BE2C (cell line): ENCODE measurements around the gene CD6.

ENCODE experiments used
- DNase-seq: peaks from one replicate; pipeline ENCODE4 v3.0.0-alpha.2; 2020
- H3K27me3 ChIP-seq: fragments of 250-450 bp; sonication (Bioruptor Pico); 2 replicates; pipeline ENCODE4 v1.5.1; 2020; ENCODE audit warnings: mild to moderate bottlenecking
- H3K36me3 ChIP-seq: fragments of 250-450 bp; sonication (Bioruptor Pico); 2 replicates; pipeline ENCODE4 v1.5.1; 2020; ENCODE audit warnings: mild to moderate bottlenecking
- H3K4me1 ChIP-seq: fragments of 250-450 bp; sonication (Bioruptor Pico); 2 replicates; pipeline ENCODE4 v1.5.1; 2020
- H3K4me3 ChIP-seq: 2 replicates; pipeline ENCODE4 v1.5.1; 2011; ENCODE audit warnings: low read depth, low read length
- H3K9me3 ChIP-seq: fragments of 250-450 bp; sonication (Bioruptor Pico); 2 replicates; pipeline ENCODE4 v1.5.1; 2020
- TF ChIP-seq, protein P1 (sequence below): IDR thresholded peaks from 2 replicates; pipeline ENCODE4 v1.5.1; 2012; ENCODE audit warnings: mild to moderate bottlenecking, low read depth, low read length

CD6 gene

GRCh38 chr11:61018059-61018458, 46.6 kb downstream of the CD6 start:
- H3K4me1 ChIP-seq, result no peaks in the 10 kb centered on the region
- H3K27me3 ChIP-seq, result no peaks in the 10 kb centered on the region
- H3K9me3 ChIP-seq, result no peaks in the 10 kb centered on the region
- H3K36me3 ChIP-seq, result no peaks in the 10 kb centered on the region
- TF ChIP-seq, protein P1, sequence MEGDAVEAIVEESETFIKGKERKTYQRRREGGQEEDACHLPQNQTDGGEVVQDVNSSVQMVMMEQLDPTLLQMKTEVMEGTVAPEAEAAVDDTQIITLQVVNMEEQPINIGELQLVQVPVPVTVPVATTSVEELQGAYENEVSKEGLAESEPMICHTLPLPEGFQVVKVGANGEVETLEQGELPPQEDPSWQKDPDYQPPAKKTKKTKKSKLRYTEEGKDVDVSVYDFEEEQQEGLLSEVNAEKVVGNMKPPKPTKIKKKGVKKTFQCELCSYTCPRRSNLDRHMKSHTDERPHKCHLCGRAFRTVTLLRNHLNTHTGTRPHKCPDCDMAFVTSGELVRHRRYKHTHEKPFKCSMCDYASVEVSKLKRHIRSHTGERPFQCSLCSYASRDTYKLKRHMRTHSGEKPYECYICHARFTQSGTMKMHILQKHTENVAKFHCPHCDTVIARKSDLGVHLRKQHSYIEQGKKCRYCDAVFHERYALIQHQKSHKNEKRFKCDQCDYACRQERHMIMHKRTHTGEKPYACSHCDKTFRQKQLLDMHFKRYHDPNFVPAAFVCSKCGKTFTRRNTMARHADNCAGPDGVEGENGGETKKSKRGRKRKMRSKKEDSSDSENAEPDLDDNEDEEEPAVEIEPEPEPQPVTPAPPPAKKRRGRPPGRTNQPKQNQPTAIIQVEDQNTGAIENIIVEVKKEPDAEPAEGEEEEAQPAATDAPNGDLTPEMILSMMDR, result no peak
- DNase-seq, result no peak
- H3K4me3 ChIP-seq, result no peak overlapping the region

DNA sequence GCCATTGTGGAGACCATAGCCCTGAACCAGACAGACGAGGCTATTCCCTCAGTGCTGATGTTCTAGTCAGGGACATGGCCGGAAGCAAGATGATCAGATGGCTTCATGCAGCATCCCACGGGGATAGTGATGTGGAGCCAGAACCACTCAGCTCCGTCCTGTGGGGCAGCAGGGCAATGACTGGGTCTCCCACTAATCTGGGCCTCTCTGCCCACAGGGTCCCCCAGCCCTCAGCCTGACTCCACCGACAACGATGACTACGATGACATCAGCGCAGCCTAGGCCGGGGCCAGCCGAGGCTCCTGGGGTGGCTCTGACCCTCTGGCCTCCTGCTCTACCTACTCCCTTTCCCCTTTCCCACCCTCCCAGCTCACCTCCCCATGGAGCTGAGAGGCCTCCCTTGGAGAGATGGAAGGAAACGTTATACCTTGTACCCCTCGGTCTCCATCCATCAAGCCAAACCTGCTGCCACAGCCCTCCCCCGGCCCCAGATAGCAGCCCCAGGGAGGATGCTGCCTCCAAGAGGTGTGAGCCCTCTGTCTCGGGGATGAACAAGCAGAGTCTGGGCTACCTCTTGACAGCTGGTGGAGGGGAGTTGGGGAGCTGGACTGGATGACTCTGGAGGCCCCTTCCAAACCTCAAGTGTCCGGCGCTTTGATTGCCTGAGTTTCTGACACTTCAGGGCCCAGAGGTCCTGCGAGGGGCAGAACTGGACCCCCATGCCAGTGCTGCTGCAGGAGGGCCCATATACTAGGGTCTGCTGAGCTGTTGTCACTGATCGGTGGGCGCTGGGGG, 47.8 kb downstream of the CD6 start:
- no peaks in the 10 kb centered on the region for H3K27me3 ChIP-seq
- TF ChIP-seq, protein P1, result no peak

GRCh38 chr11:61019832-61020405, 48.4 kb downstream of the CD6 start:
- H3K27me3 ChIP-seq, result no peaks in the 10 kb centered on the region

More for the DNA sequence above, 47.8 kb downstream of the CD6 start:
- DNase-seq, result no peak
- H3K9me3 ChIP-seq, result no peaks in the 10 kb centered on the region
- no peaks in the 10 kb centered on the region for H3K36me3 ChIP-seq
- no peaks in the 10 kb centered on the region for H3K4me1 ChIP-seq
- H3K4me3 ChIP-seq, result no peak overlapping the region

GRCh38 chr11:61020551-61021235, 49.2 kb downstream of the CD6 start:
- TF ChIP-seq, protein P1, result no peak
- Histone ChIP-seq H3K36me3 (no peaks in the 10 kb centered on the region), H3K27me3 (no peaks in the 10 kb centered on the region), H3K4me1 (no peaks in the 10 kb centered on the region), H3K9me3 (no peaks in the 10 kb centered on the region), H3K4me3 (no peak overlapping the region)
- DNase-seq, result no peak

More at GRCh38 chr11:61019832-61020405, 48.4 kb downstream of the CD6 start:
- H3K4me1 ChIP-seq, result no peaks in the 10 kb centered on the region
- no peak for DNase-seq
- TF ChIP-seq, protein P1, result no peak
- no peaks in the 10 kb centered on the region for H3K9me3 ChIP-seq
- no peaks in the 10 kb centered on the region for H3K36me3 ChIP-seq
- H3K4me3 ChIP-seq, result no peak overlapping the region

DNA sequence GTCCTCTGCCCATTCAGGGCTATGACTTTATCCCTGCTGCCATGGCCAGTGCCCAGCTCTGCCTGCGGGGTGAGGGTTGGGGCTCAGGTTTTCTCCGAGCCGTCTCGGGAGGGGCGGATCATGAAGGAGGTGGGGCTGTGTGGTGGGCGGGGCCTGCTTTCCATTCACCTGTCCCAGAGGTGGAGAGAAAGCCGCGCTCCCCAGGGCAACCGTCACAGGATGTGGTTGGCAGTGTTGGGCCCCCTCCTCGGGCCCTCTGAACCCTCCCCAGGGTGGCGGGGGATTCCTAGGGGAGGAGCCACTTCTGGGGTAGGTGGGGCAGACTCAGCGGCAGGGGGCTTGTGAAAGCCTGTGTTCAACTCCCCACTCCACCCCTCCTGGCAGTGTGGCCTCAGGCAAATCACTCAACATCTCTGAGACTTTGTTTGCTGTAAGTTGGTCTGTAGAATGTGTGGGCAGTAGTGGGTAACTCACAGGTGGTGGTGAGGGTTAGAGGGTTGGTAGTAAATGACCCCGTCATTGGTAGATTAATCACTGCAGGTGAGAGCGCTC, 50.3 kb downstream of the CD6 start:
- Histone ChIP-seq H3K36me3 (no peaks in the 10 kb centered on the region), H3K9me3 (no peaks in the 10 kb centered on the region), H3K4me1 (no peaks in the 10 kb centered on the region), H3K4me3 (no peak overlapping the region), H3K27me3 (no peaks in the 10 kb centered on the region)
- DNase-seq, result no peak
- TF ChIP-seq, protein P1, result no peak
